Activated CD8-positive, alpha-beta memory T cell treated with anti-CD3 and anti-CD28 coated beads, Interleukin-2, amount 50 U/mL, for 4 hours (primary cell): ENCODE data around the gene MVK.
"Not testable (repeated sequence)": the region's sequence is repeated elsewhere in the genome, so short reads cannot be mapped to it uniquely, and the experiment has no call there.

Source experiments
- DNase-seq: peaks from one replicate; pipeline ENCODE4 v3.0.0-alpha.2; 2020

MVK gene

DNA sequence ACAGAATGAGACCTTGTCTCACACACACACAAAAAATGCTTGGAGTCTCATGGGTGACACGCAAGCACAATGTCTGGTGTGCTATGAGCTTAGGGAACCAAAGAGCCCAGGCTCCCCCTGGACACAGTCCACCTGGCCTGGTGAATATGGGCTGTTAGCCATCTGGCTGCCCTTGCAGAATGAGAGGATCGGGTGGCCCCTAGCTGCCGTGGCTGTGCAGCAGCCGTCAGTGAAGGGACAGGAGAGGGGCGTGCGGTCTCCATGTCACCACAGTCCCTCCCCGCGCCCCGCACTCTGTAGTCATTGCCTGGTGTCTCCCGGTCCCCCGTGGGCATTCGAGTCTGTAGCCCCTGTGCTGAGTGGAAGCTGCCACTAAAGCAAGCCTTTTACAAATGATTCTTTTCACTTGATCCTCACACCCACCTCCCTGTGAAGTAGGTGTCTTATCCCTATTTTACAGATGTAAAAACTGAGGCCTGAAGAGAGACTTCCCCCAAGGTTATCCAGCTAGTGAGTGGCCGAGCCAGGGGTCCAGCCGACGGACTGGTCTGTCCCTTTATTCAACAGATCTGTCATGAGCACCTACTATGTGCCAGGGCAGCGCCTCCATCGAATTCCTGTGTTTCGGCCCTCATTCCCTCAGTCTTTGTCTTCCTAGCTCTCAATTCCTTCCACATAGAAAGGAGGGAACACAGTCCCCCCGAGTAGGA is 18.8 kb downstream of the MVK start:
- no peak for DNase-seq

- no peak for DNase-seq
These were observed 19.3 kb downstream of the MVK start for GRCh38 chr12:109592905-109593272.

GRCh38 chr12:109594556-109595317 is 21.1 kb downstream of the MVK start:
- DNase-seq = no peak

DNA sequence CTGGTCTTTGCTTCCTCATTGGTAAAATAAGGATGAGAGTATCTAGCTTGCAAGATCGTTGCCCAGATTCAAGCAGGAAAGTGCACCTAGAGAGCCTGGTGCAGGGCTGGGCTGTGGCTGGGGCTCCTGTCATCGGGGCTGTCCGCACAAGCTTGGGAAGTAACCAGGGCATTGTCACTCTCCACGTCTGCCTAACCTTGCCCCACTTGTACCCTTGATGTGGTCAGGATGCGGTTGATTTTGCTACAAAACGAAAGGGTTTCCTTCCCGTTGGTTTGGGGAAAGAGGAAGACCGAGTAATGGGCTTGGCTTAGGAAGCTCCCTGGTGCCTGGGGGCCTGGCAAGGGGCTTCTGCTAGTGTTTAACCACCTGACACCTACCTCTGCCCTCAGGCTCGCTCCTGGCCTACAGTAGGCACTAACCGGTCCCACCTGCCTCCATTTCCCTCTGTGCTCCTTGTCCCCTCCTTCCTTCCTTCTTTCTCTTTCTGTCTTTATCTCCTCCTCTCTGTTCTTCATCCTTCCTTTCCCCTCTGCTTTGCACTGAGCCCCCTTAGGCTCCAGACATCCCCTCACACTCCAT is 21.8 kb downstream of the MVK start:
- no peak for DNase-seq

- DNase-seq = no peak
These were observed 23.0 kb downstream of the MVK start for GRCh38 chr12:109596418-109597244.

- DNase-seq = no peak
These were observed 23.8 kb downstream of the MVK start for GRCh38 chr12:109597414-109597794.

DNA sequence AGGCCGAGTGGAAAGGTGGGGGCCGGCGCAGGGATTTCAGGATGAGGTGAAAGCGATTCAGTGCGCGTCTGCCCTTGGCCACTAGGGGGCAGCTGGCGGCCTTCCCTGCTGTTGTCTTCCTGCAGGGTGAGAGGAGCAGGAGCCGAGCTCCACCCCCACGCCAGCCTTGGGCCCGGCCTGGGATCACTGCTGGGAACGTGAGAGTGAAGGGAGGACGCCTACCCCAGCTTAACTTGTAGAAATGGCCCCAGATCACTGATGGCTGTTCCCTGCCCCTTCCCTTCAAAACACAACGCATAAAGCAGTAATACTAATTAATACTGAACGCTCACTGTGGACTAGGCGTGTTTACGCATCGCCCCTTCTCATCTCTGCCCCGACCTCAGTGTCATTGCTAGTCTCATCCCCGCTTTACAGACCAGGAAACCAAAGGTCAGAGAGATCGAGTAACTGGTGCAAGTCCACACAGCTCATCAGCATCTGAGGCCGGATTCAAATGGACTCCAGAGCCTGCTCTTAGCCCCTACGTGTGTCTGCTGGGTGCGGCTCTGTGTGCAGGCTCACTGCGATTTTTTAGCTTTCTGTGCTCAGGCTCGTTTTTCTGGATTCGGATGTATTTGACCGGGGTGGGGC is 24.3 kb downstream of the MVK start:
- DNase-seq = peak; percentile 66

DNA sequence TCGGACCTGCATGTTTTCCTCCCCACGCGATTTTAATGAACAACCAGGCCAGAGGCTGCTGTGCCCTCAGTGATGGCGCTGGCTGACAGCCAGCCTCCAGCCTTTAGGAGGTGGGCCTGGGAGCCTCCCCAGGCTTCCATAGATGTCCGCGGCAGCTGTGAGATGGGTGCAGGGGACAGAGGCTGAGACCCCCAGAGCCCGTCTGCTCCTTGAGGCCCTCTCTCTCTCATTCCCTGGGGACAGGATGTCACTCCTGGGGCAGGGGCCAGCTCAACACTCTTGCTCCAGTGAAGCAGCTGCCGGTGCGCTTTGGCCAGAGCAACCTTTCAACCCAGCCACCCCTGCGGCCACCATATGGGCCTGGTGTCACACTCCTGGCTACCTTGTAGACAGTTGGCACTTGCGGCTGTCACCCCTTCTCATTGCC is 24.8 kb downstream of the MVK start:
- DNase-seq = no peak

DNA sequence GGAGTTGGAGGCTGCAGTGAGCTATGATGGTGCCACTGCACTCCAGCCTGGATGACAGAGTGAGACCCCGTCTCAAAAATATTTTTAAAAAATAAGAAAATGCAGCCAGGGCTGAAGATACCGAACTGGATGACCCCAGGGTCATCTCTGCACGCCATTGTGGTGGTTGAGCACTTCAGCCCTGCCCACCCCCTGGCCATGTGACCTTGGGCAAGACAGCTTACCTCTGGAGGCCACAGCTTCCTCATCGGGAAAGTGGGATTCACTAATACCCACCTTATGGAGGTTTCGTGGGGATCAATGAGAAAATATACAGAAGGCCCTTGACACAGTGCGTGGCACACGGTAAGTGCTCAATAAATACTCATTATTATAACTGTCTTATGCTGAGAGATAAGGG is 25.5 kb downstream of the MVK start:
- DNase-seq = no peak

- DNase-seq = no peak
These were observed 26.9 kb downstream of the MVK start for GRCh38 chr12:109600481-109600880.

DNA sequence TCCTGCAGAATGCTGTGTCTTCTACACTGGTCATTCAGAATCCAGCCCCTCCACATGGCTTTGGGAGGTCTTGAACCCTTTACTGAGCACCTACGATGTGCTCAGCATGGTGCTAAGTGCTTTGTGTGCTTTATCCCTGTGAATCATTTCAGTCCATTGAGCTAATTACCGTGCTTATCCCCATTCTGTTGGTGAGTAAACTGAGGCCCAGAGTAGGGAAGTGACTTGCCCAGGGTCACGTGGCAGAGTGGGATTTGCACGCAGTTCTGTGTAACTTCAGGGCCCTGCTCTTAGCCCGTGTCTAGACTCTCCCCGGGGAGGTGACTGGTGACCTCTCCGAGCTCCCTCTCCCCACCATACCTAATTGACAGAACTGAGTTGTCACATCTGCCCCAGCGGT is 27.4 kb downstream of the MVK start:
- no peak for DNase-seq

DNA sequence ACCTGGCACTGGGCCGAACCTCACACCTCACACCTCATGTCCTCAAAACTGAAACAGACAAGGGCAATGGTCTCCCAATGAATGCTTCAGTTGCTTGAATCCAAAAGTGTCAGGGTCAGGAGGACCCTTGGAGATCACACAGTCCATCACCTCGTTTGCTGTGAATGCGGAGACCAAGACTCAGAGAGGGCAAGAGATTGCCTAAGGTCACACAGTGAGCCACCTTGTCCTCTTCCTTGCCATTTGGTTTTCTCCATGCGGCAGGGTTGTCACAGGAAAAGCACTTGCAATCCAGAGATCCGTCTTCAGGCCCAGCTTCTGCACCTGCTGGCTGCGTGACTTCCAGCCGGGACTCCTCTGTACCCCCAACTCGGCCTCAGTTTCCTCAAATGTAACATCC is 28.0 kb downstream of the MVK start:
- DNase-seq = no peak

GRCh38 chr12:109602132-109602531 is 28.5 kb downstream of the MVK start:
- not testable (repeated sequence) for DNase-seq

DNA sequence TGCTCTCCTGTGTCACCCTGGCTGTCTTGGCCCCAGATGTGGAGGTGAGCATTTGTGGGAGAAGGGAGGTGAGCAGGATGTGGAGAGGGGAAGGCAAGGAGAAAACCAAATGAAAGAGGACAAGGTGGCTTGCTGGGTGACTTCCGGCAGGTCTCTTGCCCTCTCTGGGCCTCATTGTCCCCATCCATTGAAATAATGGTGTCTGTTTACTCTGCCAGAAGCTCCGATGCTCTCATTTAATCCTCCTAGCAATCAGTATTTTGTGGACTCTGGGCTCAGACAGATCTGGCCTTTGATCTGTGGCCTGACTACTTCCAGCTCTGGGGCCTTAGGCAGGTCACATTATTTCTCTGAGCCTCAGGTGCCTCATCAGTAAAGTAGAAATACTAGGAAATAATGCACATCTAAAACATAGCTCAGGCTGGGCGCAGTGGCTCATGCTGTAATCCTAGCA is 30.6 kb downstream of the MVK start:
- no peak for DNase-seq

DNA sequence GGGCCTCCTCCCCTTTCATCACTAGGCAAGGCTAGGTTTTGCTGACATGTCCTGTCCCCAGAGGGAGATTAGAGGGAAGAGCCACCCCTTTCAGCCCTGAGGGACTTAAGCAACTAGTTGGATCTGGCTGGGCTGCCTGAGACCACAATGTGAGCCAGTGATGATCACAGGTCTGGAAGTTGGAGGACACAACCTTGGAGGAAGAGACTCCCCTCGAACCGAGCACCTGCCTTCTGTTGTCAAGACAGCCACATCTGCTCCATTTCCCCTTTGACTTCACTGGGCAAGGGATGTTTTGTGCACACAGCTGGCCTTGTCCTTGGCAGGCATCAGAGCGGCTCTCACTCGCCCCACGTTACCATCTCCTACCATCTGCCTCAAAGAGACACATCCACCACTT is 31.4 kb downstream of the MVK start:
- DNase-seq = no peak

GRCh38 chr12:109605599-109606228 is 32.1 kb downstream of the MVK start:
- no peak for DNase-seq

DNA sequence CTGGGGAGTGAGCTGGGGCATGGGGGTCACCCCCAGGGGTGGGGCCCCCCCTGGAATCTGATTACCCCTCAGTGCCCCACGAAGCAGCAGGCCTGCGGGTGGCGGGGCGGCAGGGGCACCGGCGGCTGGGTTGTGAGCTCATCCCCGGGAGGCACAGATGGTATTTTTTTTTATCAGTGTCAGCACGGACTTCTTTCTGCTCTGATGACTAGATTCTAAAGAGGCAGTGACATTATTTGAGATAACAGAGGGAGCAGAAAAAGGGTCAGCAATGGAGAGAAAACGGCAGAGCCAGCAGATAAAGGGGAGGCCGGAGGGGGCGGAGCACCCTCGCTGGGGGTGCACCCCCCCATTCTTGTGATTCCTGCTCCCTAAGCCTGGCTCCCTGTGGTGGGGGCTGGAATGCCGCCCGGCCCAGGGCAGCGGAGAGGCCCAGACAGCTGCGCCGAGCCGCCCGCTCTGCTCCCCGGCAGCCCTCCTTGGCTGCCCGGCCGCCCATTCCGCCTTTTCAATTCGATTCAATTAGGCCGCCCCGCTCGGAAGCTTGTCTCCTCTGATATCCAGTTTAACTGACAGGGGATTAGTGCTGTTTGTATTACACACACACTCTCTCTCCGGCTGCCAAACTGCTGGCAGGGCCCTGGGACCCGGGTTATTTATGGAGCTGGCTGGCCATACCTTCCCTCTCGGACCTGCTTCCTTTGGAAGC is 32.9 kb downstream of the MVK start:
- DNase-seq = no peak

DNA sequence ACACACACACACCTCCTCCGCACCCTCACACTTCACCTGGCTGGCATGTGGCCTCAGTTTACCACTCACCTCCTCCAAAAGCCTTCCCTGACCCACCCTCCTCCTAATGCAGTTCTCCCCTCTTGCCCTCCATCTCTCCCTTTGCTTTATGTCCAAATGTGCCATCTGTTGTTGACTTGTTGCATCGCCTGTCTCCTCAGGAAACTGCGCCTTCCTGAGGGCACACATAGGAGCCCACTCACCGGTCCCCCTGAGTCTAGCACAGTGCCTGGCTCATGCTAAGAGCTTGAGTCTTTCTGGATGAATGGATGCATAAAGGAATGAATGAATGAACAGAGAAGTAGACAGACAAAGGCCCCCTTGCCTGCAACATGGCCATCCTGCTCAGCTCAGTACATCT is 34.0 kb downstream of the MVK start:
- no peak for DNase-seq

- DNase-seq = no peak
These were observed 34.7 kb downstream of the MVK start for GRCh38 chr12:109608270-109608669.

GRCh38 chr12:109608793-109609192 is 35.2 kb downstream of the MVK start:
- DNase-seq = no peak

DNA sequence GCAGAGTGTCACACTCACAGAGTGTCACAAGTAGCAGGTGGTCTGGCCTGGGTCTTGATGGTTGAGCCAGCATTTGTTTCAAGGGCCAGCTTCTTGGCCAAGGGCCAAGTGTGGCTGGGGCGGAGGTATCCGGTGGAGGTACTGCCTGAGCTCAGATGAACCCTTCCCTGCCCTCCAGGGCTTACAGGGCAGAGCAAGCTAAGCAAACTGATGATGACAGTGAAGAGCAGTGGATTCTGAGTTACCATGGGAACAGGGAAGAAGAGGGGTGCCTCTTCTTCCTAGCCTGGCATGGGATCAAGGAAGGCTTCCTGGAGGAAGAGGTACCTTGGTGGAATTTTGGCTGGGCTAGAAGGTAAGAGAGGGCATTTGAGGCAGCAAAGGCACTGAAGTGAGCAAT is 35.7 kb downstream of the MVK start:
- DNase-seq = no peak

- no peak for DNase-seq
These were observed 36.9 kb downstream of the MVK start for GRCh38 chr12:109610523-109610922.
